Islet precursor cell (in vitro differentiated cells): ENCODE results near the gene MCTP1.

Experiments used
- DNase-seq: peaks from one replicate; pipeline ENCODE4 v3.0.0-alpha.2; 2018

MCTP1 gene

GRCh38 chr5:94793113-94793815 is 491.6 kb downstream of the MCTP1 start:
- no peak for DNase-seq

- DNase-seq: no peak
Observed at GRCh38 chr5:94791829-94792228, 493.1 kb downstream of the MCTP1 start.

GRCh38 chr5:94788527-94788926 is 496.4 kb downstream of the MCTP1 start:
- no peak for DNase-seq

GRCh38 chr5:94784536-94785505 is 500.1 kb downstream of the MCTP1 start:
- no peak for DNase-seq

- DNase-seq: no peak
Observed at GRCh38 chr5:94782383-94782782, 502.5 kb downstream of the MCTP1 start.

- no peak for DNase-seq
Observed at GRCh38 chr5:94779684-94780083, 505.2 kb downstream of the MCTP1 start.

GRCh38 chr5:94778732-94779131 is 506.2 kb downstream of the MCTP1 start:
- no peak for DNase-seq

GRCh38 chr5:94778299-94778698 is 506.6 kb downstream of the MCTP1 start:
- no peak for DNase-seq

GRCh38 chr5:94777056-94777880 is 507.6 kb downstream of the MCTP1 start:
- DNase-seq: no peak

GRCh38 chr5:94776167-94776566 is 508.7 kb downstream of the MCTP1 start:
- no peak for DNase-seq

- no peak for DNase-seq
Observed at GRCh38 chr5:94775088-94775487, 509.8 kb downstream of the MCTP1 start.

- no peak for DNase-seq
Observed at GRCh38 chr5:94771742-94772141, 513.2 kb downstream of the MCTP1 start.

- DNase-seq: no peak
Observed at GRCh38 chr5:94769996-94770395, 514.9 kb downstream of the MCTP1 start.

GRCh38 chr5:94761786-94762185 is 523.1 kb downstream of the MCTP1 start:
- DNase-seq: no peak

GRCh38 chr5:94761055-94761454 is 523.8 kb downstream of the MCTP1 start:
- no peak for DNase-seq

GRCh38 chr5:94759961-94760360 is 524.9 kb downstream of the MCTP1 start:
- DNase-seq: no peak

GRCh38 chr5:94759022-94759421 is 525.9 kb downstream of the MCTP1 start:
- no peak for DNase-seq

- DNase-seq: peak; percentile 57
Observed at GRCh38 chr5:94754824-94755223, 530.1 kb downstream of the MCTP1 start.

GRCh38 chr5:94751460-94751859 is 533.4 kb downstream of the MCTP1 start:
- DNase-seq: no peak

GRCh38 chr5:94750681-94751080 is 534.2 kb downstream of the MCTP1 start:
- DNase-seq: no peak

GRCh38 chr5:94749042-94749441 is 535.9 kb downstream of the MCTP1 start:
- no peak for DNase-seq

- no peak for DNase-seq
Observed at GRCh38 chr5:94748212-94748611, 536.7 kb downstream of the MCTP1 start.

- no peak for DNase-seq
Observed at GRCh38 chr5:94747371-94747770, 537.5 kb downstream of the MCTP1 start.
